ENCODE data around the gene KIF2C. TPM values are rescaled to one million over a fixed set of nuclear protein-coding genes. Genes with fewer than 3 reads are reported as not detected.

KIF2C gene
- total RNA-seq, 2 experiments from 2014 or later, result 140 to 159 TPM

- Histone ChIP-seq H4K20me1 (ENCODE audit: insufficient read depth, low read length) (no peaks in the 10 kb centered on the region), H3K4me1 (ENCODE audit: insufficient read depth, low read length, poor library complexity, severe bottlenecking) (peaks cover 35% of the 10 kb centered on the region), H3K9me2 (ENCODE audit: insufficient read depth, low read length) (no peaks in the 10 kb centered on the region), H2AFZ (ENCODE audit: low read length) (peak overlapping the region; percentile 93), H3K4me2 (ENCODE audit: low read length) (peak overlapping the region; percentile 66), H3K4me3 (ENCODE audit: low read depth, low read length, poor library complexity, severe bottlenecking) (peak overlapping the region; percentile 56), H3K27ac (ENCODE audit: low read depth, low read length, poor library complexity, severe bottlenecking) (no peak overlapping the region), H3K36me3 (ENCODE audit: insufficient read depth, low read length) (peaks cover 13% of the 10 kb centered on the region), H3K9me3 (ENCODE audit: low read length) (no peaks in the 10 kb centered on the region), H3K79me2 (ENCODE audit: insufficient read depth, low read depth, low read length) (no peaks in the 10 kb centered on the region)
- intact Hi-C loops (cut with micrococcal nuclease; ENCODE audit: unreplicated experiment), result no loop called here
- BruUV-seq (replicated peaks), result no TSS peak
- peak; percentile 78 for DNase-seq (ENCODE audit: low spot score)
- POLR2A ChIA-PET, result interaction anchor here (0.8 to 4.4 kb wide), 4 partner anchors 23 to 91 kb away, joined by 3 to 20 read pairs (median 4); partner anchors contain the start of gene RNU5D-1
- TF ChIP-seq, protein P1, sequence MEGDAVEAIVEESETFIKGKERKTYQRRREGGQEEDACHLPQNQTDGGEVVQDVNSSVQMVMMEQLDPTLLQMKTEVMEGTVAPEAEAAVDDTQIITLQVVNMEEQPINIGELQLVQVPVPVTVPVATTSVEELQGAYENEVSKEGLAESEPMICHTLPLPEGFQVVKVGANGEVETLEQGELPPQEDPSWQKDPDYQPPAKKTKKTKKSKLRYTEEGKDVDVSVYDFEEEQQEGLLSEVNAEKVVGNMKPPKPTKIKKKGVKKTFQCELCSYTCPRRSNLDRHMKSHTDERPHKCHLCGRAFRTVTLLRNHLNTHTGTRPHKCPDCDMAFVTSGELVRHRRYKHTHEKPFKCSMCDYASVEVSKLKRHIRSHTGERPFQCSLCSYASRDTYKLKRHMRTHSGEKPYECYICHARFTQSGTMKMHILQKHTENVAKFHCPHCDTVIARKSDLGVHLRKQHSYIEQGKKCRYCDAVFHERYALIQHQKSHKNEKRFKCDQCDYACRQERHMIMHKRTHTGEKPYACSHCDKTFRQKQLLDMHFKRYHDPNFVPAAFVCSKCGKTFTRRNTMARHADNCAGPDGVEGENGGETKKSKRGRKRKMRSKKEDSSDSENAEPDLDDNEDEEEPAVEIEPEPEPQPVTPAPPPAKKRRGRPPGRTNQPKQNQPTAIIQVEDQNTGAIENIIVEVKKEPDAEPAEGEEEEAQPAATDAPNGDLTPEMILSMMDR (conservative IDR thresholded peaks at IDR 0.05; ENCODE audit: low read length), result peak; percentile 97
- TF ChIP-seq EZH2phosphoT487 (IDR thresholded peaks at IDR 0.05; ENCODE audit: borderline replicate concordance, low read depth, low read length), result no peak
- CTCF ChIA-PET (ENCODE audit: unreplicated experiment), result no interaction called here
Observed at GRCh38 chr1:44786138-44786840, 46.7 kb downstream of the KIF2C start.

DNA sequence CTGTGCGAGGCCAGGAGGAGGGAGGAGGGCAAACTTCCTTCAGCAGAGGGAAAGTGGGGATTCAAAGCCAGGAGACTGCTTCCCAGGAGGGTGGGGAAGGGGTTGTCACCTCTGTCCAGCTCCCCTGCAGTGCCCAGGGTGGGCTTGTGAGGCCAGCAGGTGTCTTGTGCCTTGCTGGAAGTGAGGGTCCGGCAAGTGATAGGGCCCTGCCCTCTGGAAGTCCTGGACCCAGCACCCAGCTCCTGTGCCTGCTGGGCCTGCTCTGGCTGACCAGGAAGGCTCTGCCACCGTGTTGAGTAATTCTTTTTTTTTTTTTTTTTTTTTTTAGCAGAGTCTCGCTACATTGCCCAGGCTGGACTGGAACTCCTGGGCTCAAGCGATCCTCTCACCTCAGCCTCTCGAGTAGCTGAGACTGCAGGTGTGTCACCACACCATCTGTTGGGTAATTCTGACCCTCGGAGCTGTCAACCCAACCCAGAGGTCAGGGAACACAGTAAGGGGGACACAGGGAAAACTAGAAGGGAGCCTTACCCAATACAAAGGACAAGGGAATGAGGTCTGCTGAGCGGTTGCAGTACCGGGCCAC, 47.3 kb downstream of the KIF2C start:
- no peaks in the 10 kb centered on the region for H3K9me3 ChIP-seq (ENCODE audit: low read length)
- peak overlapping the region; percentile 66; the same call in 1 of the 2 replicates for H3K4me2 ChIP-seq (ENCODE audit: low read length)
- no peak overlapping the region for H3K4me3 ChIP-seq (ENCODE audit: low read depth, low read length, poor library complexity, severe bottlenecking)
- peak overlapping the region; percentile 93; the same call in 1 of the 2 replicates for H2AFZ ChIP-seq (ENCODE audit: low read length)
- DNase-seq (ENCODE audit: low spot score), result no peak
- no peaks in the 10 kb centered on the region for H4K20me1 ChIP-seq (ENCODE audit: insufficient read depth, low read length)
- POLR2A ChIA-PET, result interaction anchor here (0.5 to 4.4 kb wide), 7 partner anchors 16 to 201 kb away, joined by 3 to 20 read pairs (median 4); partner anchors contain the start of gene RNU5D-1
- H3K4me1 ChIP-seq (ENCODE audit: insufficient read depth, low read length, poor library complexity, severe bottlenecking), result peaks cover 35% of the 10 kb centered on the region
- intact Hi-C loops (cut with micrococcal nuclease; ENCODE audit: unreplicated experiment), result no loop called here
- H3K79me2 ChIP-seq (ENCODE audit: insufficient read depth, low read depth, low read length), result no peaks in the 10 kb centered on the region
- no peak for TF ChIP-seq EZH2phosphoT487 (IDR thresholded peaks at IDR 0.05; ENCODE audit: borderline replicate concordance, low read depth, low read length)
- TF ChIP-seq, protein P1 (conservative IDR thresholded peaks at IDR 0.05; ENCODE audit: low read length), result no peak
- CTCF ChIA-PET (ENCODE audit: unreplicated experiment), result no interaction called here
- peaks cover 7% of the 10 kb centered on the region for H3K36me3 ChIP-seq (ENCODE audit: insufficient read depth, low read length)
- no TSS peak for BruUV-seq (replicated peaks)
- no peak overlapping the region for H3K27ac ChIP-seq (ENCODE audit: low read depth, low read length, poor library complexity, severe bottlenecking)
- H3K9me2 ChIP-seq (ENCODE audit: insufficient read depth, low read length), result no peaks in the 10 kb centered on the region

All from OCI-LY7 (cell line).